ENCODE measurements around the gene STRN4. TPM values are rescaled to one million over a fixed set of nuclear protein-coding genes. Genes with fewer than 3 reads are reported as not detected.

STRN4 gene
- polyA plus RNA-seq, 3 donors, result 37.5 to 239 (median 48.0) TPM

GRCh38 chr19:46788968-46789338, 42.7 kb upstream of the STRN4 start:
- Mint-ChIP-seq H3K4me3 (no peak overlapping the region), H3K4me1 (peaks cover 38% of the 10 kb centered on the region), H3K27me3 (ENCODE audit: low read depth in 3 of 3) (peaks cover 0 to 3% (median 3%) of the 10 kb centered on the region in 3 donors), H3K27ac (no peak overlapping the region), H3K36me3 (peaks cover 2 to 7% of the 10 kb centered on the region in 2 donors), H3K9me3 (no peaks in the 10 kb centered on the region)
- Histone ChIP-seq H3K4me2 (replicated peaks; ENCODE audit: extremely low read depth, low read length, poor library complexity, severe bottlenecking) (peak overlapping the region; percentile 98), H4K20me1 (ENCODE audit: insufficient read depth, low read length) (peaks cover 40% of the 10 kb centered on the region), H2AFZ (ENCODE audit: insufficient read depth, low read depth, low read length, poor library complexity, severe bottlenecking) (no peak overlapping the region), H3K9ac (ENCODE audit: insufficient read depth, low read length, poor library complexity, severe bottlenecking) (no peak overlapping the region), H3K4me3 (replicated peaks in 1 of 3; ENCODE audit: low read depth in 2 of 3, low read length in 3 of 3) (peak overlapping the region in 1 of 3 experiments; percentile 93), H3K79me2 (ENCODE audit: insufficient read depth, low read length) (peaks cover 45% of the 10 kb centered on the region), H3K4me1 (ENCODE audit: control insufficient read depth in 1 of 2, insufficient read depth in 2 of 2, low read length in 2 of 2) (peaks cover 33 to 45% of the 10 kb centered on the region in 2 donors), H3K9me3 (replicated peaks in 1 of 2; ENCODE audit: control insufficient read depth in 1 of 2, insufficient read depth in 1 of 2, low read length in 2 of 2) (no peaks in the 10 kb centered on the region), H3K27ac (ENCODE audit: low read depth in 1 of 2, low read length in 2 of 2) (no peak overlapping the region), H3K27me3 (ENCODE audit: control insufficient read depth in 2 of 2, insufficient read depth in 2 of 2, low read length in 2 of 2) (no peaks in the 10 kb centered on the region), H3K36me3 (replicated peaks in 1 of 2; ENCODE audit: control insufficient read depth in 1 of 2, insufficient read depth in 2 of 2, low read length in 2 of 2) (peaks cover 1 to 2% of the 10 kb centered on the region in 2 donors)
- intact Hi-C loops (cut with micrococcal nuclease), result loop anchor here (5.0 kb wide), 2 partner anchors 63 to 323 kb away; partner anchors contain the start of genes AP2S1 (in 1 of the 2) and ZC3H4 (in 1 of the 2)
- no peak for DNase-seq
- WGBS (ENCODE audit: insufficient coverage), result 91% methylated on average over 5 of the region's 9 CpGs
- TF ChIP-seq CTCF (IDR thresholded peaks at IDR 0.05), result no peak

DNA sequence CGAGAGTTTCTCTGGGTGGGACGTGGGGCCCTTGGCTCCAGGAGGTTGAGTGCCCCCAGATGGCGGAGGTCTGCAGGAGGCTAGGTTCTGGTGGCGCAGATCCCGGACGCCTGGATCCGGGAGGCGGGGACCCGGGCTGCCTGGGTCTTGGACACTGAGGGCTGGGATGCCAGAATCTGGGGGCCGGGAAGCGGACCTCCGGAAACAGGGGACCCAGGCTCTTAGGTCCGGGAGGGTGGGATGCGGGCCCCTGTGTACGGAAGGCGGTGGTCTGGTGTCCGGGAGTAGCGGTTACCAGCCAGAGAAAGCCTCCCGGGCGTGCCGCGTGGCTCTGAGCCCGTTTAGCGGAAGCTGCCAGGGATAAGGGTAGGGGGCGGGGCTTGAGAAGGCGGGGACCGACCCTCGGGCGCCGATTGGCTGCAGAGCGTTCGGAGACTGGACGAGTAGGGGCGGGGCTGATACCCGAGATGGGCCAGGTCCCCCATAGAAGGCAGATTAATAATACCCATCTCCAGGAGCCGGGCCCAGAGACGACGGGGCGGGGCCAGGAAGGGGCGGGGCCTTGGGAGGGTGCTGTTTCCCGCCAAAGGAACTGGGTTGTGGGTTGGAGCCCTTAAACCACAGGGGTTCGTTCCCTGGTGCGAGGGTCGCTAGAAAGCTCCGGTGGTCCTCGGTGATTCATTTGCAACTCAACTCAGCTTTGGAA, 42.2 kb upstream of the STRN4 start, which contains the start of gene SLC1A5:
Gene SLC1A5, minus strand, starts transcription at position 333 of the 706 bp plus-strand sequence. CDS start 629 bp downstream, outside the sequence.
- Histone ChIP-seq H3K9me3 (replicated peaks in 1 of 2; ENCODE audit: control insufficient read depth in 1 of 2, insufficient read depth in 1 of 2, low read length in 2 of 2) (no peaks in the 10 kb centered on the region), H3K79me2 (ENCODE audit: insufficient read depth, low read length) (peaks cover 50% of the 10 kb centered on the region), H3K27ac (ENCODE audit: low read depth in 1 of 2, low read length in 2 of 2) (peak within 1 kb of the TSS; percentile 29 to 91), H3K4me2 (replicated peaks; ENCODE audit: extremely low read depth, low read length, poor library complexity, severe bottlenecking) (peak within 1 kb of the TSS; percentile 98), H3K27me3 (ENCODE audit: control insufficient read depth in 2 of 2, insufficient read depth in 2 of 2, low read length in 2 of 2) (no peaks in the 10 kb centered on the region), H2AFZ (ENCODE audit: insufficient read depth, low read depth, low read length, poor library complexity, severe bottlenecking) (peak within 1 kb of the TSS; percentile 72), H3K9ac (ENCODE audit: insufficient read depth, low read length, poor library complexity, severe bottlenecking) (peak within 1 kb of the TSS; percentile 77), H3K4me3 (replicated peaks in 1 of 3; ENCODE audit: low read depth in 2 of 3, low read length in 3 of 3) (peak within 1 kb of the TSS; percentile 84 to 93 (median 92)), H4K20me1 (ENCODE audit: insufficient read depth, low read length) (peaks cover 46% of the 10 kb centered on the region), H3K4me1 (ENCODE audit: control insufficient read depth in 1 of 2, insufficient read depth in 2 of 2, low read length in 2 of 2) (peaks cover 35 to 50% of the 10 kb centered on the region in 2 donors), H3K36me3 (replicated peaks in 1 of 2; ENCODE audit: control insufficient read depth in 1 of 2, insufficient read depth in 2 of 2, low read length in 2 of 2) (peaks cover 6 to 8% of the 10 kb centered on the region in 2 donors)
- H3K4me1 Mint-ChIP-seq, result peaks cover 43% of the 10 kb centered on the region
- H3K27me3 Mint-ChIP-seq (ENCODE audit: low read depth in 3 of 3), result peaks cover 0 to 3% (median 3%) of the 10 kb centered on the region in 3 donors
- peak; percentile 91 to 95 (median 92) for DNase-seq
- H3K9me3 Mint-ChIP-seq, result no peaks in the 10 kb centered on the region
- H3K4me3 Mint-ChIP-seq, result peak within 1 kb of the TSS; percentile 95 to 97
- H3K27ac Mint-ChIP-seq, result peak within 1 kb of the TSS; percentile 76 to 95 (median 93)
- TF ChIP-seq CTCF (IDR thresholded peaks at IDR 0.05), result no peak
- intact Hi-C loops (cut with micrococcal nuclease), result loop anchor here (5.0 kb wide), 2 partner anchors 64 to 324 kb away; partner anchors contain the start of genes AP2S1 (in 1 of the 2) and ZC3H4 (in 1 of the 2)
- WGBS (ENCODE audit: insufficient coverage), result 0% methylated on average over 28 of the region's 46 CpGs
- H3K36me3 Mint-ChIP-seq, result peaks cover 7 to 13% of the 10 kb centered on the region in 2 donors

All from CD14-positive monocyte (primary cell).